Hindlimb muscle (tissue), 1 donor: ENCODE measurements around the gene SSTR5. TPM values are rescaled to one million over a fixed set of nuclear protein-coding genes. Genes with fewer than 3 reads are reported as not detected.

Experiments used
- DNase-seq: peaks from one replicate; pipeline ENCODE4 v3.0.0-alpha.2; 2013
- polyA plus RNA-seq: library from polyadenylated mRNA; unstranded; fragments of 120-200 nt; gene quantifications from one replicate; pipeline ENCODE4 v1.2.1, GENCODE V29; 2013; ENCODE audit not compliant: insufficient read length

SSTR5 gene
- polyA plus RNA-seq, 1 donor = not detected

DNA sequence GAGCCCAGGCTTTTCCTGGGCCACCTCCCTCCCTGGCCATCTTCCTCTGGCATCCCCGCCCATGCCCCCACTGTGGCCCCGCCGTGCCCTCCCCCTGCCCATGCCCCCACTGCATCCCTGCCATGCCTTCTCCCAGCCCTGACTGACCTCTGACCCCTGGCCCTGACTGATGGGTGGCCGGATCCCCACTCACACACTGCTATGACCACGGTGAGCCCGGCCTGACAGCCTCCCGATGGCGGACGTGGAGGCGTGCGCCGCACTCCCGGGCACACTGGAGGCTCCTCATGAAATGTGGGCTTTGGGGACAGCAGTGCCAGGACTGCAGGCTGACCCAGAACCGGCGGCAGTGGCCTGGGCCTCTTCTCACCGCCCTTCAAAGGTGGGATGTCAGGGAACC, 34.1 kb downstream of the SSTR5 start:
- DNase-seq = no peak

DNA sequence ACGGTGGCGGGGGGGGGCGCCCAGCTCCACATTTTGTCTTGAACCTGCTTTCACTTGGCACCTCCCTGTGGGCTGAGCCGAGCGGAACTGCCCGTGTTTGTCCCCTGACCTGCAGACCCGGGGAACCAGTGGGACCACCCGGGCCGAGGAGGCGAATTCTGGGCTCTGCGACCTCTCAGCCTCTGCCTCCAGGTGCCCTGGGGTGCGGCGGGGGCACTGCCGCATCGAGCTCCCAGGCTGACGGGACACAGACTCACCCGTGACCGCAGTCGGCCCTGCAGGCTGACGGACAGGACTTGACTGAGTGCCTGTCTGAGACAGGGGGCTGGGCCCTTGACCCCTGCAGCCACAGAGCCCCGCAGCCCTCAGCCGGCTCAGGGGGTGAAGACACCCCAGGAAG, 34.6 kb downstream of the SSTR5 start:
- no peak for DNase-seq

- DNase-seq = no peak
Measured at GRCh38 chr16:1107731-1108130, 35.2 kb downstream of the SSTR5 start.

GRCh38 chr16:1108299-1109252, 36.0 kb downstream of the SSTR5 start:
- peak; percentile 40 for DNase-seq

DNA sequence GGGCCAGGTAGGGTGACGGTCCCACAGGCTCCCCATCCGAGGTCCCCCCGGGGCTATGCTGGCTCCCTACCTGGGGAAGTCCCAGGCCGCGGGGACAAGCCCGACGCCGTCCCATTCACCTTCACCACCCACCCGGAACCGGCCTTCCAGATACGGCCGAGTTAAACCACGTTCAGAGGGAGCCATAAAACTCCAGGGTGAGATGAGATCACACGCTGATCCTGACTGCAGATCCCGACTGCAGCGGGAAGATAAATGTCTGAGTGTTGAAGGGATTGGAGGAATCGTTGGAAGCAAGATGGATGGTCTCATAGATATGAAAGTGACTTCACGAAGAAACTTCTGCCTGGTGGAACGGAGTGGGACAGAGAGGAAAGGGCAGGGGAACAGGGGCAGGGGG, 37.1 kb downstream of the SSTR5 start:
- DNase-seq = no peak

- no peak for DNase-seq
Measured at GRCh38 chr16:1112506-1113184, 40.1 kb downstream of the SSTR5 start.

DNA sequence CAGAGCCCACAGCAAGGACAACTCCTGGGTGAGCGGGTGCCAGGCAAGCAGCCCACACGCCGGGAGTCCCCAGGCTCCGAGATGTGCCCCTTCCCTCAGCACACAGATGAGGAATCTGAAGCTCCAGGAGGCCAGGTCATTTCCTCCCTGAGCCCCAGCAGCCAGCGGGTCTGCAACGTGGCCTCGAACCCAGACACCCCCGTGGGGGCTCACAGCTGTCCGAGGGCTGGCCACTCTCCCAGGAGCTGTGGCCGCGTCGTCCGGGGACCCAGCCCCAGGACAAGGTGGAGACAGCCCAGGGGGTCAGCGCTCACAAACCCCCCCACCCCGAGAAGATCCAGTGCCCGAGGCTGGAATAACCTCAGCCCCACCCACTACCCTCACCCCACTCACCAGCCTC, 40.9 kb downstream of the SSTR5 start:
- no peak for DNase-seq

GRCh38 chr16:1113889-1114526, 41.5 kb downstream of the SSTR5 start:
- DNase-seq = no peak

- no peak for DNase-seq
Measured at GRCh38 chr16:1116693-1117077, 44.1 kb downstream of the SSTR5 start.

GRCh38 chr16:1117176-1117900, 44.8 kb downstream of the SSTR5 start:
- DNase-seq = no peak

- no peak for DNase-seq
Measured at GRCh38 chr16:1117926-1118325, 45.4 kb downstream of the SSTR5 start.

DNA sequence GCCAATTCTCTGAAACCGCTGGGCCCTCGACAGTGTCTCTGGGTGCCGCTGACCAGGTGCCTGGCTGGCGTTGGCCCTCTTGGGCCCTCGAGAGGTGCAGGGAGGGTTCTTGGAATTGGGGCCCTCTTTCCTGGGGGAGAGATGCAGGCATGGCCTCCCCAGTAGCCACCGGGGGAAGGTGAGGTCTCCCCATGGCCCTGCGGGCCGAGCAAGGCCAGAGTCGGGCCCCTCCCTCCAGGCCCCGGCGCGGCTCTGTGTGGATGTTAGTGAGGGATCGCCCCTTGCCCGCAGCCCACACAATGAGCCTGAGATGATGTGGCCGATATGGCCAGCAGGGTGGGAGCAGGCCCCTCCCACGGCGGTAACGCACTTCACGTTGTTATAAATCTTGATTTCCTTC, 46.6 kb downstream of the SSTR5 start:
- DNase-seq = no peak

GRCh38 chr16:1119766-1120576, 47.4 kb downstream of the SSTR5 start:
- no peak for DNase-seq

- no peak for DNase-seq
Measured at GRCh38 chr16:1120577-1120941, 48.0 kb downstream of the SSTR5 start.

GRCh38 chr16:1121009-1121408, 48.5 kb downstream of the SSTR5 start:
- DNase-seq = no peak

DNA sequence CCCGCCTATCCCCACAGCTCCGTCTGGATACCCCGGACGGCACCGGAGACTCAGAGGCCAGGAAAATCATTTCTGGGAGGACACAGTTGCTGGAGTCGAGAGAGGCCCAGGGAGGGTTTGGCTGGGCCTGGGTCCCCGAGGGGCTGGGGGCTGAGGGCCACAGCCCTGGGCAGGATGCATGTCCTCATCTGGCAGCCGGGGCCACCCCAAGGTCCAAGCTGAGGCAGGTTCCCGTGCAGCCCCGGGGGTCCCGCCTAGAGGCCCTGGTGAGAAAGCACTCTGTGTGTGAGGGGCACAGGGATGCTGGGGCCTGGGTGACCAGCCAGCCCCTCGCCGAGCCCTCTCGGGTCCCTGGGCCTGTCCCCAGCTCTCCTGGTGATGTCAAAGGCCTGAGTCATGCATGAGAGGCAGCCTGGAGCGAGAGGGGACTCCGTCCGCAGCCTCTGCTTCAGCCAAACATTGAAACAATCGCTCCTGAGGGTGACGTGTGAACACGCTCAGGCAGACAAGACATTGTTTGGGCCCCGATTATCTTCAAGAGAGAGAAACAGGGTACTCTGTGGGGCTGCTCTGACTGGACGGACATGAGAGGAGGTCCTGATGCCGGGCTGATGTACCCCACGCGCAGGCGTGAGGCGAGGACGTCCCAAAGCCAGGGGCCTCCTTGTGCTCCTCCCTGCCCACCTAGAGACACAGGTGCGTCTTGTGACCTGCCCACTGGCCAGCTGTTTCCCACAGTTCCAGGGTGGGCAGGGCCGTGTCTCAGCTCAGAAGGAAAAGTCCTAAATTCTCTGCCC, 49.3 kb downstream of the SSTR5 start:
- DNase-seq = no peak

- no peak for DNase-seq
Measured at GRCh38 chr16:1122398-1122765, 49.8 kb downstream of the SSTR5 start.

- no peak for DNase-seq
Measured at GRCh38 chr16:1123525-1124230, 51.1 kb downstream of the SSTR5 start.

- DNase-seq = no peak
Measured at GRCh38 chr16:1124291-1124690, 51.7 kb downstream of the SSTR5 start.

DNA sequence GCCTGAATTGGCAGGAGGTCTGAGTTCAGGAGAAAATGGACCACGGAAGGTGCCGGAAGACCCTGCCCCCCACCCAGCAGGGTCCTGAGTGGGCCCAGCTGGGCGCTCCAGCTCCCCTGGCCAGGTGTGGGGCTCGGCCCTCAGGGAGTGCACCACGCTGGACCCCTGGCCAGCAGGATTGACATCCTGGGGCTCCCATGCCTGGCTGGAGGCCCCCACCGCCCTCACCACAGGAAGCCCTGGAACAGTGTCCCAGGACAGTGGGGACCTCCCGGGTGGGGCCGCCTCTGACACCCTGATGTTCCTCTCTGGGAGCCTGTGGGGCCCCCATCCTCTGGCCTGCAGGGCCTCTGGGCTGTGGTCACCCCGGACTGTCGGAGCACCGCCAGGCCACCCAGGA, 52.2 kb downstream of the SSTR5 start:
- DNase-seq = no peak
